MCF 10A (cell line): ENCODE results near the gene RPS6KC1. TPM values are rescaled to one million over a fixed set of nuclear protein-coding genes. Genes with fewer than 3 reads are reported as not detected.

Experiments
- BruUV-seq: library from RNA; stranded (reverse); fragments of 400-500 nt; replicated peaks from 2 replicates; lab custom pipeline; 2021; lab: Mats Ljungman, UMichigan
- CTCF ChIA-PET: fragments of 300-600 bp; sonication (Branson Sonifier 250); formaldehyde crosslinking; extraction: SDS; loops from one replicate; lab custom pipeline; 2021; ENCODE audit warnings: antibody characterized with exemption, inconsistent platforms; lab: Yijun Ruan, JAX
- POLR2A ChIA-PET: fragments of 300-600, 350-650 bp; sonication (Branson Sonifier 250); formaldehyde crosslinking; extraction: SDS; loops from one replicate; lab custom pipeline; 2020; ENCODE audit warnings: antibody characterized with exemption, inconsistent platforms; lab: Yijun Ruan, JAX
- DNase-seq: peaks from one replicate; pipeline ENCODE4 v3.0.0-alpha.2; 2018; ENCODE audit not compliant: unreplicated experiment
- H3K27ac Mint-ChIP-seq: one replicate; pipeline ENCODE4 v1.8.0; 2022; ENCODE audit warnings: mild to moderate bottlenecking, low read depth, mixed read lengths; ENCODE audit not compliant: unreplicated experiment
- H3K27me3 Mint-ChIP-seq: one replicate; pipeline ENCODE4 v1.8.0; 2022; ENCODE audit warnings: mixed read lengths; ENCODE audit not compliant: insufficient read depth, unreplicated experiment
- H3K36me3 Mint-ChIP-seq: one replicate; pipeline ENCODE4 v1.8.0; 2022; ENCODE audit warnings: mild to moderate bottlenecking, moderate library complexity, mixed read lengths; ENCODE audit not compliant: insufficient read depth, unreplicated experiment
- H3K4me1 Mint-ChIP-seq: one replicate; pipeline ENCODE4 v1.8.0; 2022; ENCODE audit warnings: mixed read lengths; ENCODE audit not compliant: insufficient read depth, unreplicated experiment
- H3K4me3 Mint-ChIP-seq: one replicate; pipeline ENCODE4 v1.8.0; 2022; ENCODE audit warnings: mild to moderate bottlenecking, moderate library complexity, mixed read lengths; ENCODE audit not compliant: unreplicated experiment
- H3K9me3 Mint-ChIP-seq: one replicate; pipeline ENCODE4 v1.8.0; 2022; ENCODE audit warnings: mixed read lengths; ENCODE audit not compliant: unreplicated experiment
- CTCF ChIP-seq: fragments of 200-600 bp; IDR thresholded peaks from one replicate; pipeline ENCODE4 v1.8.0; 2022; ENCODE audit warnings: antibody characterized with exemption, mild to moderate bottlenecking; ENCODE audit not compliant: unreplicated experiment
- intact Hi-C: fragments of 100-400 bp; cut with micrococcal nuclease; formaldehyde crosslinking; loops from 2 replicates; pipeline ENCODE4 v1.14.1; 2022
- total RNA-seq: library from RNA; stranded (reverse); gene quantifications from 2 replicates; pipeline ENCODE4 v1.2.3, GENCODE V29; 2022

The RPS6KC1 gene
- total RNA-seq, 1 experiment from 2014 or later, result 24.5 TPM

DNA sequence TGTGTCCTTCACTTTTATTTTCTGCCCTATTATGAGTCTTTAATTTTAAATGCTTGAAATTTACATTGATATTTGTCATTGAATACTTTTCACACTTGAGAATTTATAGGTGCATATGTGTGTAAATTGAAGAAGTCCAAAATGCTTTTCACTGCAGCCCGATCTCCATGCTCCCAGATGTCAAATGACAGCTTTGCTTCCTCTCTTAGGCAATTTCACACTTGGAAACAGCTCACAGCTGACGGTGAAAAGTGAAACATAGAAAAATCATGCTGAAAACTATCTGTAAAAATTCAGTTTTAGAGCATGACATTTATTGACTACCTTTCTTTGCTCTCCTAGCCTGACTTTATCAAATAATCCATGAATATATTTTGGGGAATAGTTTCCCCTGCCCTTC is 196.0 kb downstream of the RPS6KC1 start:
- Mint-ChIP-seq H3K27me3 (no peaks in the 10 kb centered on the region), H3K9me3 (no peaks in the 10 kb centered on the region), H3K4me3 (no peak overlapping the region), H3K4me1 (no peaks in the 10 kb centered on the region), H3K27ac (peak overlapping the region; percentile 25), H3K36me3 (peaks cover 10% of the 10 kb centered on the region)
- DNase-seq, result no peak
- intact Hi-C loops, result no loop called here
- no peak for TF ChIP-seq CTCF
- no TSS peak for BruUV-seq
- ChIA-PET POLR2A (interaction anchor here (0.6 to 1.2 kb wide), 2 partner anchors 45 to 1046 kb away, joined by 3 read pairs; no protein-coding TSS in a partner anchor), CTCF (interaction anchor here (0.5 to 3.6 kb wide), 16 partner anchors 9 to 956 kb away, joined by 3 to 27 read pairs (median 3); no protein-coding TSS in a partner anchor)

- no peak overlapping the region for H3K27ac Mint-ChIP-seq
- H3K4me1 Mint-ChIP-seq, result no peaks in the 10 kb centered on the region
- intact Hi-C loops, result no loop called here
- ChIA-PET CTCF (interaction anchor here (1.0 to 2.8 kb wide), 10 partner anchors 9 to 1080 kb away, joined by 3 to 12 read pairs (median 4); no protein-coding TSS in a partner anchor), POLR2A (interaction anchor here (0.7 kb wide), 2 partner anchors 876 to 1396 kb away, joined by 3 read pairs; no protein-coding TSS in a partner anchor)
- no peaks in the 10 kb centered on the region for H3K9me3 Mint-ChIP-seq
- no TSS peak for BruUV-seq
- H3K4me3 Mint-ChIP-seq, result no peak overlapping the region
- no peak for TF ChIP-seq CTCF
- no peak for DNase-seq
- H3K36me3 Mint-ChIP-seq, result no peaks in the 10 kb centered on the region
- no peaks in the 10 kb centered on the region for H3K27me3 Mint-ChIP-seq
Measured at GRCh38 chr1:213249395-213249794, 198.4 kb downstream of the RPS6KC1 start.

- ChIA-PET CTCF (interaction anchor here (0.7 to 2.8 kb wide), 10 partner anchors 29 to 1079 kb away, joined by 3 to 12 read pairs (median 3); no protein-coding TSS in a partner anchor), POLR2A (no interaction called here)
- no TSS peak for BruUV-seq
- Mint-ChIP-seq H3K27me3 (no peaks in the 10 kb centered on the region), H3K4me3 (no peak overlapping the region), H3K9me3 (no peaks in the 10 kb centered on the region), H3K4me1 (no peaks in the 10 kb centered on the region), H3K27ac (no peak overlapping the region), H3K36me3 (no peaks in the 10 kb centered on the region)
- DNase-seq, result no peak
- TF ChIP-seq CTCF, result no peak
- intact Hi-C loops, result no loop called here
Measured at GRCh38 chr1:213250041-213250440, 199.0 kb downstream of the RPS6KC1 start.

DNA sequence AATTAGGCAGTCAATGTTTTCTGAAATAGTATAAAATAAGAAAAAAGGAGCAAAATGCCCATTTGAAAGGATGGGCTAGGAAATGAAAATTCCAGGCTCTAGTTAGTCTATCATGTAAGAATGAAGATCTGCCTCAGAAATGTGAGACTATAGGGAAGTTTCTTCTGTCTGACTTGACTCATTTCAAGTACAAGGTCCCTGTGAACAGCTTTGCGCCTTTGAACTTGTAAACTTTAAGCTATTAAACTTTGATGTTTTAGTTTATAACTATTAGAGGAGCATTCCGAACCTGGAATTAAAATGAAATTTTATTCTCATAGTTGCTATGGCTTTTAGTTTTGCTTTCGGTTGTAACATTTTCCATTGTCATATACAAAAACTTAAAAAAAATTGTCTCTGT is 199.4 kb downstream of the RPS6KC1 start:
- DNase-seq, result no peak
- ChIA-PET POLR2A (no interaction called here), CTCF (interaction anchor here (0.5 to 2.8 kb wide), 11 partner anchors 10 to 1079 kb away, joined by 3 to 12 read pairs (median 4); no protein-coding TSS in a partner anchor)
- no TSS peak for BruUV-seq
- intact Hi-C loops, result no loop called here
- Mint-ChIP-seq H3K27ac (no peak overlapping the region), H3K27me3 (no peaks in the 10 kb centered on the region), H3K4me1 (no peaks in the 10 kb centered on the region), H3K9me3 (no peaks in the 10 kb centered on the region), H3K36me3 (no peaks in the 10 kb centered on the region), H3K4me3 (no peak overlapping the region)
- TF ChIP-seq CTCF, result no peak
